Right atrium auricular region (tissue), 2 donors: ENCODE data around the gene FKBP7. TPM values are rescaled to one million over a fixed set of nuclear protein-coding genes. Genes with fewer than 3 reads are reported as not detected.

ENCODE experiments used
- DNase-seq: peaks from one replicate; pipeline ENCODE4 v3.0.0-alpha.2; 2019; ENCODE audit warnings: low spot score
- H3K27ac ChIP-seq, 2 donors: fragments of 200-600 bp; sonication (generic); 1 replicate in 1 of 2; 2 replicates in 1 of 2; pipeline ENCODE4 v1.5.1; 2016 to 2019
- H3K27me3 ChIP-seq, 2 donors: fragments of 200-600 bp; sonication (generic); one replicate each; pipeline versions ENCODE4 v1.5.1 to v1.6.0; 2017 to 2019
- H3K36me3 ChIP-seq: fragments of 200-600 bp; sonication (generic); one replicate; pipeline ENCODE4 v1.5.1; 2016
- H3K4me1 ChIP-seq, 2 donors: fragments of 200-600 bp; sonication (generic); one replicate each; pipeline versions ENCODE4 v1.5.1 to v1.6.0; 2017 to 2019
- H3K4me3 ChIP-seq, 2 donors: fragments of 200-600 bp; sonication (generic); 1 replicate in 1 of 2; 2 replicates in 1 of 2; pipeline ENCODE4 v1.5.1; 2017 to 2019; ENCODE audit warnings: mild to moderate bottlenecking in 1 of 2, moderate library complexity in 1 of 2
- H3K9me3 ChIP-seq, 2 donors: fragments of 200-600 bp; sonication (generic); one replicate each; pipeline ENCODE4 v1.5.1; 2019
- CTCF ChIP-seq, 2 donors: fragments of 200-600 bp; sonication (generic); IDR thresholded peaks; one replicate each; pipeline ENCODE4 v1.5.1; 2019; ENCODE audit warnings: antibody characterized with exemption in 2 of 2
- total RNA-seq, 2 donors: library from RNA; depleted of rRNA; stranded (reverse); fragments of >200 nt; gene quantifications; one replicate each; pipeline ENCODE4 v1.1.0, GENCODE V29; 2016

Gene FKBP7
- total RNA-seq, 2 donors from 2014 or later: 10.8 to 13.4 TPM

GRCh38 chr2:178502751-178503150, 24.4 kb upstream of the FKBP7 start:
- TF ChIP-seq CTCF (IDR thresholded peaks at IDR 0.05): no peak
- Histone ChIP-seq H3K9me3 (no peaks in the 10 kb centered on the region), H3K4me3 (no peak overlapping the region), H3K27ac (no peak overlapping the region), H3K27me3 (no peaks in the 10 kb centered on the region), H3K36me3 (peaks cover 65% of the 10 kb centered on the region), H3K4me1 (no peaks in the 10 kb centered on the region)
- no peak for DNase-seq

- peaks cover 89% of the 10 kb centered on the region for H3K36me3 ChIP-seq
- no peak overlapping the region for H3K4me3 ChIP-seq
- H3K4me1 ChIP-seq: no peaks in the 10 kb centered on the region
- H3K27ac ChIP-seq: no peak overlapping the region
- no peaks in the 10 kb centered on the region for H3K27me3 ChIP-seq
- TF ChIP-seq CTCF (IDR thresholded peaks at IDR 0.05): no peak
- H3K9me3 ChIP-seq: no peaks in the 10 kb centered on the region
- no peak for DNase-seq
Measured at GRCh38 chr2:178499640-178500039, 21.2 kb upstream of the FKBP7 start.

DNA sequence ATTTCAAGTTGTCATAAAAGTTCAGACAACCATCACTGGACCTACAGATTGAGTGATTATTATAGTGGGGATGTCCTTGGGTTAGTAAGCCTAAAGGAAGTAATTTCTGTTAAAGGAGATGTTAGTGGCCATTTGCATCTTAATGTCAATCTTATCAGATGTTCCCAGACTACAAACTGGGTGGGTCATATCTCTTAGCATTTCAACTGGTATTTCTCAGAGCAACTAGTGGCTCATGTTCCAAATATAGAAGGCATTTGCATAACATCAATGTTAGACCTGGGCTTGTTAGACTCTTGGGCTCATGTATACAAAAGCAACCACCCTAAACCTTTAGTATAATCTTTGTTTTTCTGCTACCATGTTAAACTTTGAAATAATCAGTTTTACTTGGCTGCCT, 19.7 kb upstream of the FKBP7 start:
- TF ChIP-seq CTCF (IDR thresholded peaks at IDR 0.05): no peak
- no peaks in the 10 kb centered on the region for H3K9me3 ChIP-seq
- H3K27me3 ChIP-seq: no peaks in the 10 kb centered on the region
- no peaks in the 10 kb centered on the region for H3K4me1 ChIP-seq
- no peak overlapping the region for H3K4me3 ChIP-seq
- H3K36me3 ChIP-seq: peaks cover 89% of the 10 kb centered on the region
- DNase-seq: no peak
- H3K27ac ChIP-seq: no peak overlapping the region

DNA sequence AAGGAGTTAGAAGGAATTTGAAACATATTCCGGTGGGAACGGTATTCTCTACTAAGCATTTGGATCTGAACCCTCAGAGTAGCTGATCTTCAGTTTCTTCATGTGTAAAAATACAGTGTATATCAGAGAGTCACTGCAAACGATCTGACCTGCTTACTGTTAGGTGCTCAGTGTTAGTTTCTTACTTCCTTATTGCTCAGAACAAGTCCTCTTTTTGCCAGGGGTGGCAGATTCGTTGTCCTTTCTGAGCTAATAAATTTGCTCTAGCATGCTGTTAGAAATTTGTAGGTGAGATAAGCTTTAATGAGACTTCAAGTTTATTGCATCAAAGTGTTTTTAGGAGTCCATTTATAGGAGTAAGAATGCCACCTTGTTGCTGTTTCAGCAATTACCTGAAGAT, 17.6 kb upstream of the FKBP7 start:
- H3K4me3 ChIP-seq: no peak overlapping the region
- DNase-seq: no peak
- TF ChIP-seq CTCF (IDR thresholded peaks at IDR 0.05): no peak

DNA sequence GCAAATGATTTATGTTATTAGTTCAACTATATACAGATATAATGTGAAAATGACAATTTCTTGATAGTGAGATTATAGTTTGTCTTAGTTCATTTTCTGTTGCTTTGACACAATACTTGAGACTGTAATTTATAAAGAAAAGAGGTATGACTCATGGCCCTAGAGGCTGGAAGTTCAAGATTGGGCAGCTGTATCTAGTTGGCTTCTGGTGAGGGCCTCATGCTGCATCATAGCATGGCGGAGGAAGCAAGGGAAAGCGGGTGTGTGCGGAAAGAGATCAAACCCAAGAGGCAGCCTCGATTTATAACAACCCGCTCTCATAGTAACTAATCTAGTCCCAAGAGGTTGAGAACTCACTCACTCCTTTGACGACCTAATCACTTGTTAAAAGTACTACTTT, 13.2 kb upstream of the FKBP7 start:
- no peak for TF ChIP-seq CTCF (IDR thresholded peaks at IDR 0.05)
- peaks cover 68% of the 10 kb centered on the region for H3K36me3 ChIP-seq
- DNase-seq: no peak

More for the DNA sequence above, 17.6 kb upstream of the FKBP7 start:
- H3K27me3 ChIP-seq: no peaks in the 10 kb centered on the region
- H3K27ac ChIP-seq: no peak overlapping the region
- H3K4me1 ChIP-seq: no peaks in the 10 kb centered on the region
- H3K9me3 ChIP-seq: no peaks in the 10 kb centered on the region
- peaks cover 78% of the 10 kb centered on the region for H3K36me3 ChIP-seq

GRCh38 chr2:178485356-178485755, 7.0 kb upstream of the FKBP7 start:
- Histone ChIP-seq H3K36me3 (peaks cover 16% of the 10 kb centered on the region), H3K27ac (peak overlapping the region in 1 of 2 donors; percentile 75), H3K4me1 (peaks cover 0 to 35% of the 10 kb centered on the region in 2 donors), H3K27me3 (no peaks in the 10 kb centered on the region), H3K4me3 (no peak overlapping the region), H3K9me3 (no peaks in the 10 kb centered on the region)
- TF ChIP-seq CTCF (IDR thresholded peaks at IDR 0.05): no peak
- no peak for DNase-seq

More for the DNA sequence above, 13.2 kb upstream of the FKBP7 start:
- Histone ChIP-seq H3K4me1 (no peaks in the 10 kb centered on the region), H3K27ac (no peak overlapping the region), H3K4me3 (no peak overlapping the region), H3K27me3 (no peaks in the 10 kb centered on the region), H3K9me3 (no peaks in the 10 kb centered on the region)
